ENCODE data around the gene ATRX. TPM values are rescaled to one million over a fixed set of nuclear protein-coding genes. Genes with fewer than 3 reads are reported as not detected.

The ATRX gene
- total and polyA plus RNA-seq, 2 experiments from 2014 or later = 41.4 to 72.1 TPM

DNA sequence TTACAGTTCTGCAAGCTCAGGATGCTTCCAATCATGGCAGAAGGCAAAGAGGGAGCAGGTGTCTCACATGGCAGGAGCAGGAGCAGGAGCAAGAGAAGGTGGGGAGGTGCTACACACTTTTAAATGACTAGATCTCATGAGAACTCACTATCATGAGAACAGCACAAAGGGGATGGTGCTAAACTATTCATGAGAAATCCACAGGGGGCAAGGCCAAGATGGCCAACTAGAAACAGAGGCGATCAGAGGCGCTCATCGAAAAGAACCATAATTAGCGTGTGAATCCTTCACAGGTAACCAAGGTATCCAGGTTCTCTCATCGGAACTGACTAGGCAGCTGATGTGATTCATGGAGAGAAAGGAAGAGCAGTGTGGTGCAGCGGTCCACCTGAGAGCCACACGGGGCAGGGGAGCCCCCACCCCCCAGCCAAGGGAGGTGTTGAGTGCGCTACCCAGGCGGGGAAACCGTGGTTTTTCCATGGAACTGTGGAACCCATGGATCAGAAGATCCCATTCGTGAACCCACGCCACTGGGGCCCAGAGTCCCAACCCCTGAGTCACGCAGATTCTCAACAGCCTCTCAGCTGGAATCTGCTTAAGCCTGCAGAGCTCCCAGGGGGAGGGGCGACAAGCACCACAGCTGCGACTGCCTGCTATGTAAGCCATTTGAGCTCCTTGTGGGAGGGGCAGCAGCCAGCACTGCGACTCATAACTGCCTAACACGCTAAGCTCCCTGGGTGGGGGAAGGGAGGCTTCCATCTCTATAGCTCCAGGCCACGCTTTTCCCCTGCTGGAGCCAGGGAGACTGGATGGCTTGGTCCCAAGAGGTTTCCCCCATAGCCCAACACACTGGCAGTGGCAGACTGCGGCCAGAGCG lies 292.1 kb downstream of the ATRX start:
- Histone ChIP-seq H3K4me3 (no peak overlapping the region), H4K20me1 (ENCODE audit: insufficient read depth, poor library complexity, severe bottlenecking) (no peaks in the 10 kb centered on the region), H3K27me3 (no peaks in the 10 kb centered on the region), H3K4me1 (ENCODE audit: insufficient read depth) (no peaks in the 10 kb centered on the region), H3K4me2 (peak overlapping the region; percentile 52), H3K36me3 (replicated peaks; ENCODE audit: insufficient read depth, low read depth) (no peaks in the 10 kb centered on the region), H3K9me3 (ENCODE audit: low read depth) (no peaks in the 10 kb centered on the region), H3K79me2 (no peaks in the 10 kb centered on the region), H3K27ac (no peak overlapping the region), H3K9me2 (replicated peaks; ENCODE audit: insufficient read depth) (no peaks in the 10 kb centered on the region), H2AFZ (no peak overlapping the region)
- DNase-seq (ENCODE audit: low spot score) = peak; percentile 75
- TF ChIP-seq EZH2phosphoT487 (IDR thresholded peaks at IDR 0.05; ENCODE audit: low read depth, severe bottlenecking, unreplicated experiment) (no peak), EZH2 (IDR thresholded peaks at IDR 0.05; ENCODE audit: borderline replicate concordance) (no peak)
- TF ChIP-seq, protein P1, sequence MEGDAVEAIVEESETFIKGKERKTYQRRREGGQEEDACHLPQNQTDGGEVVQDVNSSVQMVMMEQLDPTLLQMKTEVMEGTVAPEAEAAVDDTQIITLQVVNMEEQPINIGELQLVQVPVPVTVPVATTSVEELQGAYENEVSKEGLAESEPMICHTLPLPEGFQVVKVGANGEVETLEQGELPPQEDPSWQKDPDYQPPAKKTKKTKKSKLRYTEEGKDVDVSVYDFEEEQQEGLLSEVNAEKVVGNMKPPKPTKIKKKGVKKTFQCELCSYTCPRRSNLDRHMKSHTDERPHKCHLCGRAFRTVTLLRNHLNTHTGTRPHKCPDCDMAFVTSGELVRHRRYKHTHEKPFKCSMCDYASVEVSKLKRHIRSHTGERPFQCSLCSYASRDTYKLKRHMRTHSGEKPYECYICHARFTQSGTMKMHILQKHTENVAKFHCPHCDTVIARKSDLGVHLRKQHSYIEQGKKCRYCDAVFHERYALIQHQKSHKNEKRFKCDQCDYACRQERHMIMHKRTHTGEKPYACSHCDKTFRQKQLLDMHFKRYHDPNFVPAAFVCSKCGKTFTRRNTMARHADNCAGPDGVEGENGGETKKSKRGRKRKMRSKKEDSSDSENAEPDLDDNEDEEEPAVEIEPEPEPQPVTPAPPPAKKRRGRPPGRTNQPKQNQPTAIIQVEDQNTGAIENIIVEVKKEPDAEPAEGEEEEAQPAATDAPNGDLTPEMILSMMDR (IDR thresholded peaks at IDR 0.05; ENCODE audit: poor library complexity) = no peak
- 57% methylated on average over 20 of the region's 20 CpGs for WGBS (ENCODE audit: low lambda C conversion rate, missing lambda C conversion rate)

DNA sequence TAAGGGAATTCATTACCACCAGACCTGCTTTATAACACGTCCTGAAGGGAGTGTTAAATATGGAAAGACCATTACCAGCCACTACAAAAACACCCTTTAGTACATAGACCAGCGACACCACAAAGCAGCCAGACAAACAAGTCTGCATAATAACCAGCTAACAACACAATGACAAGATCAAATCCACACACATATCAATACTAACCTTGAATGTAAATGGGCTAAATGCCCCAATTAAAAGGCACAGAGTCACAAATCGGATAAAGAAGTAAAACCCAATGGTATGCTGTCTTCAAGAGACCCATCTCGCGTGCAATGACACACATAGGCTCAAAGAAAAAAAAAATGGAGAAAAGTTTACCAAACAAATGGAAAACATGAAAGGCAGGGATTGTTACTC lies 302.0 kb downstream of the ATRX start:
- H3K4me3 ChIP-seq = no peak overlapping the region
- H2AFZ ChIP-seq = no peak overlapping the region
- TF ChIP-seq EZH2 (IDR thresholded peaks at IDR 0.05; ENCODE audit: borderline replicate concordance) = no peak
- TF ChIP-seq, protein P1 (IDR thresholded peaks at IDR 0.05; ENCODE audit: poor library complexity) = no peak
- TF ChIP-seq EZH2phosphoT487 (IDR thresholded peaks at IDR 0.05; ENCODE audit: low read depth, severe bottlenecking, unreplicated experiment) = no peak
- H4K20me1 ChIP-seq (ENCODE audit: insufficient read depth, poor library complexity, severe bottlenecking) = no peaks in the 10 kb centered on the region
- no peaks in the 10 kb centered on the region for H3K79me2 ChIP-seq
- H3K4me1 ChIP-seq (ENCODE audit: insufficient read depth) = no peaks in the 10 kb centered on the region
- H3K9me2 ChIP-seq (replicated peaks; ENCODE audit: insufficient read depth) = no peaks in the 10 kb centered on the region
- no peak overlapping the region for H3K4me2 ChIP-seq
- 65% methylated on average over 5 of the region's 5 CpGs for WGBS (ENCODE audit: low lambda C conversion rate, missing lambda C conversion rate)
- no peak overlapping the region for H3K27ac ChIP-seq
- H3K9me3 ChIP-seq (ENCODE audit: low read depth) = no peaks in the 10 kb centered on the region
- DNase-seq (ENCODE audit: low spot score) = no peak
- H3K27me3 ChIP-seq = no peaks in the 10 kb centered on the region
- no peaks in the 10 kb centered on the region for H3K36me3 ChIP-seq (replicated peaks; ENCODE audit: insufficient read depth, low read depth)

- TF ChIP-seq, protein P1 (IDR thresholded peaks at IDR 0.05; ENCODE audit: poor library complexity) = no peak
- TF ChIP-seq EZH2phosphoT487 (IDR thresholded peaks at IDR 0.05; ENCODE audit: low read depth, severe bottlenecking, unreplicated experiment) = no peak
- no peak for TF ChIP-seq EZH2 (IDR thresholded peaks at IDR 0.05; ENCODE audit: borderline replicate concordance)
- DNase-seq (ENCODE audit: low spot score) = no peak
- no peak overlapping the region for H3K4me3 ChIP-seq
- no peak overlapping the region for H3K4me2 ChIP-seq
- no peaks in the 10 kb centered on the region for H4K20me1 ChIP-seq (ENCODE audit: insufficient read depth, poor library complexity, severe bottlenecking)
- H2AFZ ChIP-seq = no peak overlapping the region
- H3K4me1 ChIP-seq (ENCODE audit: insufficient read depth) = no peaks in the 10 kb centered on the region
- H3K9me2 ChIP-seq (replicated peaks; ENCODE audit: insufficient read depth) = no peaks in the 10 kb centered on the region
- H3K36me3 ChIP-seq (replicated peaks; ENCODE audit: insufficient read depth, low read depth) = no peaks in the 10 kb centered on the region
- WGBS (ENCODE audit: low lambda C conversion rate, missing lambda C conversion rate) = 78% methylated on average over 2 of the region's 2 CpGs
- no peaks in the 10 kb centered on the region for H3K27me3 ChIP-seq
- no peak overlapping the region for H3K27ac ChIP-seq
- H3K79me2 ChIP-seq = no peaks in the 10 kb centered on the region
- no peaks in the 10 kb centered on the region for H3K9me3 ChIP-seq (ENCODE audit: low read depth)
Measured at GRCh38 chrX:77455437-77455836, 330.6 kb downstream of the ATRX start.

Small RNA genes within 50 kb of the gene (small RNA-seq; reads per million reads assigned to genes)
- not detected for gene FABP5P15

Other genes starting within 250 kb of the ATRX start
- gene MAGT1, start 109.2 kb upstream of the ATRX start, total RNA-seq = 82.3 and 88.4 TPM in 2 replicates
- 32.6 and 35.0 TPM in 2 replicates for gene MAGT1, start 109.2 kb upstream of the ATRX start, polyA plus RNA-seq
- 576 and 599 TPM in 2 replicates for gene COX7B, start 113.3 kb upstream of the ATRX start, total RNA-seq
- gene COX7B, start 113.3 kb upstream of the ATRX start, polyA plus RNA-seq = 462 and 547 TPM in 2 replicates
- gene ATP7A, start 124.5 kb upstream of the ATRX start, total RNA-seq = 11.8 and 13.0 TPM in 2 replicates
- gene ATP7A, start 124.5 kb upstream of the ATRX start, polyA plus RNA-seq = 3.7 and 4.0 TPM in 2 replicates
- not detected in 2 replicates for gene PGAM4, start 183.4 kb upstream of the ATRX start, total RNA-seq
- not detected in 2 replicates for gene PGAM4, start 183.4 kb upstream of the ATRX start, polyA plus RNA-seq

Data from hepatocyte (in vitro differentiated cells).